GM12872 (cell line): Measurements from ENCODE around the gene SLC25A12.

Source experiments
- CTCF ChIP-seq: IDR thresholded peaks from 3 replicates; pipeline ENCODE4 v1.5.1; 2011; ENCODE audit warnings: low read depth, mild to moderate bottlenecking, low read length, moderate library complexity; ENCODE audit not compliant: insufficient read depth

The SLC25A12 gene

GRCh38 chr2:171922230-171923022 lies 28.4 kb upstream of the SLC25A12 start, which contains the start of gene HAT1:
HAT1 (plus strand) TSS chr2:171922461; CDS start chr2:171922501, 40 bp downstream.
- no peak for TF ChIP-seq CTCF

DNA sequence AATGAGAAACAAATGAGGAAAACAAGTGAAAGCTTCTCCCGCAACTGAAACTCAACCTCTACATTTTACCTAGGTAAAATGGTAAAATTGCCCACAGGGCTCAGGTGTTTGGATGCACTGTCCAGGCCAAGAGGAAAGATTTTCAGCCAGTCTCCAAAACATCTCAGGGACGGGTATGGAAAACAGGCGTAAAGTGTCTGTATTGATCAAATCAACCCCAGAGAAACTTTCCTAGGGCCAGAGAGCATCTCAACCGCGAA lies 27.9 kb upstream of the SLC25A12 start:
- no peak for TF ChIP-seq CTCF

- TF ChIP-seq CTCF, result no peak
These were observed 25.4 kb upstream of the SLC25A12 start for GRCh38 chr2:171919453-171919852.

DNA sequence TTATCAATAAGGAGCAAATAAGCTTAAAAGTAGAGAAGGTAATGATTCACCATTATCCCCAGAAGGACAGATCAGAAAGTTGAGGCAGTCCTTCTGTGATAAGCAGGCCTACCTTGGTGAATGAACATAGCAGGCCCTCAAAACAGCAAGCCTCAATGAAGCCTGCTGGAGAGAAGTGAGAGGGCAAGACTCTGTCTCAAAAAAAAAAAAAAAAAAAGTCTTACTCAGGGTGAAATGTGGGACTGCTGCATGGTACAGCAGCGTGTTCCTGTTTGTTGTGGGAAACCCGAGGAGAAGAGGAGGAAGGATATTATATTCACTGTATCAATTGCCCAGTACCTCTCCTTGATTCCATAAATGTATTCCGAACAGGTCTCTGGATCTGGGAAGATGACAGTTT lies 19.5 kb upstream of the SLC25A12 start:
- TF ChIP-seq CTCF, result no peak

DNA sequence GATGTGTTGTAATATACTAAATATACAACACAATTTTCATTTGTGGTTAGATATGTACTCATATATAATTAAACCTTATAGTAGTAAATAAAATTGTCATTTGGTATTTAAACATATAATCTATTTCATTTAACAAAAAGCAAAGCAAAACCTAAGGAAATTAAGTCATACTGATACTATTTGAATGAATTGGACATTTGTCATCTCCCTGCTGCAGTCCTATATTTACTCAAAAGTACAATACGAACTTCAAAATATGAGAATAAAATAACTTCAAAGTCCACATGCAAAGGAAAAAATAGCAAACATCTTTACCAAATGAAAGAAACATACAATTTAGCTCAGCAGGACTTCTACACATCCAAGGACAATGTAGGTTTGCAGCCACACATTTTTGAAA lies 16.4 kb upstream of the SLC25A12 start:
- TF ChIP-seq CTCF, result no peak

- TF ChIP-seq CTCF, result no peak
These were observed 15.2 kb upstream of the SLC25A12 start for GRCh38 chr2:171909266-171909665.

GRCh38 chr2:171908235-171908634 lies 14.2 kb upstream of the SLC25A12 start:
- no peak for TF ChIP-seq CTCF
